ENCODE results near the gene LAYN. TPM values are rescaled to one million over a fixed set of nuclear protein-coding genes. Genes with fewer than 3 reads are reported as not detected.
A peak's percentile ranks its signal among the peaks of the same experiment; 100 is the strongest.

Gene LAYN
- total and polyA plus RNA-seq, 2 experiments from 2014 or later: 118 to 121 TPM

DNA sequence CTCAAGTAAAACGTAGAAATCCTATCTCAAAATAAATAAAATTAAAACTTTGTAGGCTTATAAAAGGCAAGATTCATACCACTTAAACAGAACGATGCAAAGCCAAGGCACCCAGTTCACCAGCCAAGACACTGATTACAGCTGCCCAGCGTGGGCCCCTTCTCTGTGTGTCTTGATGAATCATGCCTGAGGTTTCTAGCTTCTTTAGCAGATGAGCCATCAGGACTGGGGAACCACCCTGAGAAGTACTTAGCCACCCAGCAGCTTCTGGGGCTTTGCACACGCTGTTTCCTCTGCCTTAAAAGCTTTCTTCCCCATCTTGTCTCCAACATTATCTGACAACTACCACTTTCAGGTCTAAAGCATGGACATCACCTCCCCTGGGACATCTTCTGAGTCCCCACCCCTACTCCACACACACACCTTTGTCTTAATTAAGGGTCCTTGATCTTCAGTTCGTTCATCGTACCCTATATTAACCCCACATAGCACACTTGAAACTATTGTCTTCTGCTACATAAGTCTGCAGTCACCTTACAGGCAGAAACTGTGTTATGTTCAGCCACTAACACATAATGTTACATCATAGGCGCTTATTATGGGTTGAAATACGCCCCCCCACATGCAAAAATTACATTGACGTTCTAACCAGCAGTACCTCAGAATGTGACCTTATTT, 8.7 kb upstream of the LAYN start:
- peak overlapping the region; percentile 69 for H3K4me2 ChIP-seq (ENCODE audit: unreplicated experiment)
- peaks cover 31% of the 10 kb centered on the region for H3F3A ChIP-seq (ENCODE audit: insufficient read depth)
- WGBS, 2 experiments (ENCODE audit: low coverage in 1 of 2, low lambda C conversion rate in 2 of 2, missing lambda C conversion rate in 2 of 2): 51 to 52% methylated on average over 9 of the region's 9 CpGs
- peak overlapping the region; percentile 52 for H3K4me3 ChIP-seq
- no peaks in the 10 kb centered on the region for H3K36me3 ChIP-seq (ENCODE audit: low read depth)
- H3K9me3 ChIP-seq (ENCODE audit: low read depth): no peaks in the 10 kb centered on the region
- no peaks in the 10 kb centered on the region for H4K20me1 ChIP-seq (ENCODE audit: insufficient read depth)
- no peak for TF ChIP-seq EZH2phosphoT487 (IDR thresholded peaks at IDR 0.05; ENCODE audit: insufficient read depth, low read depth)
- TF ChIP-seq EZH2 (IDR thresholded peaks at IDR 0.05; ENCODE audit: insufficient read depth, poor library complexity, severe bottlenecking): no peak
- peak; percentile 99 for DNase-seq
- H3K9ac ChIP-seq: peak overlapping the region; percentile 56
- in situ Hi-C loops (cut with MboI): no loop called here
- no peaks in the 10 kb centered on the region for H3K9me2 ChIP-seq (ENCODE audit: insufficient read depth)
- peak overlapping the region; percentile 89 for H3K27ac ChIP-seq
- H3K27me3 ChIP-seq (replicated peaks; ENCODE audit: insufficient read depth): no peaks in the 10 kb centered on the region
- peak overlapping the region; percentile 58 for H2AFZ ChIP-seq
- peaks cover 45% of the 10 kb centered on the region for H3K4me1 ChIP-seq (ENCODE audit: insufficient read depth)
- no peaks in the 10 kb centered on the region for H3K79me2 ChIP-seq (ENCODE audit: insufficient read depth)

- 0 out of 2 replicates have a peak overlapping the region, but pooled peaks have one; percentile 29 for H3K9ac ChIP-seq
- WGBS, 2 experiments (ENCODE audit: low coverage in 1 of 2, low lambda C conversion rate in 2 of 2, missing lambda C conversion rate in 2 of 2): 93 to 95% methylated on average over 5 of the region's 5 CpGs
- H3K27me3 ChIP-seq (replicated peaks; ENCODE audit: insufficient read depth): no peaks in the 10 kb centered on the region
- no peaks in the 10 kb centered on the region for H3K9me3 ChIP-seq (ENCODE audit: low read depth)
- H4K20me1 ChIP-seq (ENCODE audit: insufficient read depth): no peaks in the 10 kb centered on the region
- DNase-seq: no peak
- H3K36me3 ChIP-seq (ENCODE audit: low read depth): no peaks in the 10 kb centered on the region
- in situ Hi-C loops (cut with MboI): no loop called here
- H3K27ac ChIP-seq: peak overlapping the region; percentile 89
- H3K4me1 ChIP-seq (ENCODE audit: insufficient read depth): peaks cover 40% of the 10 kb centered on the region
- peak overlapping the region; percentile 58 for H2AFZ ChIP-seq
- no peaks in the 10 kb centered on the region for H3K9me2 ChIP-seq (ENCODE audit: insufficient read depth)
- peaks cover 31% of the 10 kb centered on the region for H3F3A ChIP-seq (ENCODE audit: insufficient read depth)
- no peaks in the 10 kb centered on the region for H3K79me2 ChIP-seq (ENCODE audit: insufficient read depth)
- H3K4me3 ChIP-seq: no peak overlapping the region
- TF ChIP-seq EZH2 (IDR thresholded peaks at IDR 0.05; ENCODE audit: insufficient read depth, poor library complexity, severe bottlenecking): no peak
- TF ChIP-seq EZH2phosphoT487 (IDR thresholded peaks at IDR 0.05; ENCODE audit: insufficient read depth, low read depth): no peak
- peak overlapping the region; percentile 4 for H3K4me2 ChIP-seq (ENCODE audit: unreplicated experiment)
Observed at GRCh38 chr11:111532365-111532709, 8.2 kb upstream of the LAYN start.

GRCh38 chr11:111535281-111535680, 5.2 kb upstream of the LAYN start:
- Histone ChIP-seq H3F3A (ENCODE audit: insufficient read depth) (peaks cover 19% of the 10 kb centered on the region), H2AFZ (no peak overlapping the region), H3K4me3 (no peak overlapping the region), H3K9me2 (ENCODE audit: insufficient read depth) (no peaks in the 10 kb centered on the region), H3K36me3 (ENCODE audit: low read depth) (no peaks in the 10 kb centered on the region), H3K79me2 (ENCODE audit: insufficient read depth) (peaks cover 4% of the 10 kb centered on the region; the same call in 1 of the 2 replicates), H3K4me1 (ENCODE audit: insufficient read depth) (peaks cover 27% of the 10 kb centered on the region), H4K20me1 (ENCODE audit: insufficient read depth) (no peaks in the 10 kb centered on the region), H3K9me3 (ENCODE audit: low read depth) (no peaks in the 10 kb centered on the region), H3K9ac (no peak overlapping the region), H3K4me2 (ENCODE audit: unreplicated experiment) (no peak overlapping the region), H3K27ac (no peak overlapping the region), H3K27me3 (replicated peaks; ENCODE audit: insufficient read depth) (no peaks in the 10 kb centered on the region)
- in situ Hi-C loops (cut with MboI): no loop called here
- TF ChIP-seq EZH2 (IDR thresholded peaks at IDR 0.05; ENCODE audit: insufficient read depth, poor library complexity, severe bottlenecking) (no peak), EZH2phosphoT487 (IDR thresholded peaks at IDR 0.05; ENCODE audit: insufficient read depth, low read depth) (no peak)
- no peak for DNase-seq
- WGBS, 2 experiments (ENCODE audit: low coverage in 1 of 2, low lambda C conversion rate in 2 of 2, missing lambda C conversion rate in 2 of 2): 87 to 89% methylated on average over 6 of the region's 6 CpGs

- no peaks in the 10 kb centered on the region for H3K27me3 ChIP-seq (replicated peaks; ENCODE audit: insufficient read depth)
- peaks cover 2% of the 10 kb centered on the region; the same call in 1 of the 2 replicates for H3F3A ChIP-seq (ENCODE audit: insufficient read depth)
- H3K4me1 ChIP-seq (ENCODE audit: insufficient read depth): peaks cover 19% of the 10 kb centered on the region
- 70 to 74% methylated on average over 3 of the region's 3 CpGs for WGBS, 2 experiments (ENCODE audit: low coverage in 1 of 2, low lambda C conversion rate in 2 of 2, missing lambda C conversion rate in 2 of 2)
- H2AFZ ChIP-seq: no peak overlapping the region
- TF ChIP-seq EZH2phosphoT487 (IDR thresholded peaks at IDR 0.05; ENCODE audit: insufficient read depth, low read depth) (no peak), EZH2 (IDR thresholded peaks at IDR 0.05; ENCODE audit: insufficient read depth, poor library complexity, severe bottlenecking) (no peak)
- H3K79me2 ChIP-seq (ENCODE audit: insufficient read depth): peaks cover 22% of the 10 kb centered on the region
- in situ Hi-C loops (cut with MboI): no loop called here
- H3K4me3 ChIP-seq: no peak overlapping the region
- no peak for DNase-seq
- H4K20me1 ChIP-seq (ENCODE audit: insufficient read depth): no peaks in the 10 kb centered on the region
- H3K27ac ChIP-seq: no peak overlapping the region
- no peaks in the 10 kb centered on the region for H3K9me3 ChIP-seq (ENCODE audit: low read depth)
- no peak overlapping the region for H3K9ac ChIP-seq
- H3K4me2 ChIP-seq (ENCODE audit: unreplicated experiment): no peak overlapping the region
- H3K9me2 ChIP-seq (ENCODE audit: insufficient read depth): no peaks in the 10 kb centered on the region
- H3K36me3 ChIP-seq (ENCODE audit: low read depth): no peaks in the 10 kb centered on the region
Observed at GRCh38 chr11:111537336-111537860, 3.1 kb upstream of the LAYN start.
